HEK293T (cell line): ENCODE data around the gene CHPF2.

ENCODE experiments used
- BHLHE40 ChIP-seq: fragments of 450-650 bp; IDR thresholded peaks from 2 replicates; pipeline ENCODE4 v1.6.1; 2016; ENCODE audit warnings: mild to moderate bottlenecking, moderate library complexity, borderline replicate concordance
- ELF4 ChIP-seq: fragments of 450-650 bp; IDR thresholded peaks from 2 replicates; pipeline ENCODE4 v1.6.1; 2017; ENCODE audit warnings: antibody characterized with exemption
- FOXK2 ChIP-seq: fragments of 450-650 bp; IDR thresholded peaks from 2 replicates; pipeline ENCODE4 v1.6.1; 2016; ENCODE audit warnings: mild to moderate bottlenecking
- FOXM1 ChIP-seq: fragments of 450-650 bp; IDR thresholded peaks from 2 replicates; pipeline ENCODE4 v1.6.1; 2017; ENCODE audit warnings: mild to moderate bottlenecking, borderline replicate concordance
- LEF1 ChIP-seq: fragments of 450-650 bp; IDR thresholded peaks from 2 replicates; pipeline ENCODE4 v1.6.1; 2017; ENCODE audit warnings: mild to moderate bottlenecking, borderline replicate concordance

- TF ChIP-seq BHLHE40 (no peak), ELF4 (no peak), LEF1 (no peak), FOXK2 (no peak), FOXM1 (no peak)
Measured at GRCh38 chr7:151213826-151214225, 18.5 kb upstream of the CHPF2 start.
